VCaP (cell line): ENCODE results near the gene TMEM190.
"Not testable (repeated sequence)": the region's sequence is repeated elsewhere in the genome, so short reads cannot be mapped to it uniquely, and the experiment has no call there.

Experiments
- H3K27ac ChIP-seq: fragments of 450-650 bp; 2 replicates; pipeline ENCODE4 v1.5.1; 2017
- CTCF ChIP-seq: fragments of 450-650 bp; conservative IDR thresholded peaks from 2 replicates; pipeline ENCODE4 v1.5.1; 2017; ENCODE audit warnings: mild to moderate bottlenecking, moderate library complexity

The TMEM190 gene

GRCh38 chr19:55376241-55376933 lies at the start of gene TMEM190:
TMEM190 (plus strand) TSS chr19:55376826; CDS start chr19:55376854, 28 bp downstream.
- no peak within 1 kb of the TSS for H3K27ac ChIP-seq
- TF ChIP-seq CTCF: no peak

- H3K27ac ChIP-seq: not testable (repeated sequence)
These were observed 47.8 kb upstream of the TMEM190 start for GRCh38 chr19:55328774-55329318.

GRCh38 chr19:55329791-55330190 lies 46.8 kb upstream of the TMEM190 start:
- H3K27ac ChIP-seq: not testable (repeated sequence)

GRCh38 chr19:55333870-55334269 lies 42.8 kb upstream of the TMEM190 start:
- H3K27ac ChIP-seq: no peak overlapping the region
- TF ChIP-seq CTCF: no peak

GRCh38 chr19:55336101-55336500 lies 40.5 kb upstream of the TMEM190 start:
- H3K27ac ChIP-seq: no peak overlapping the region
- TF ChIP-seq CTCF: no peak

GRCh38 chr19:55339105-55339888 lies 37.3 kb upstream of the TMEM190 start, which contains the start of gene KMT5C:
KMT5C (plus strand) TSS chr19:55339876; CDS start chr19:55341937, 2,061 bp downstream.
- TF ChIP-seq CTCF: peak; percentile 43; the same call in 1 of the 2 replicates
- H3K27ac ChIP-seq: peak within 1 kb of the TSS; percentile 94

GRCh38 chr19:55339889-55340783 lies 36.5 kb upstream of the TMEM190 start:
- no peak for TF ChIP-seq CTCF
- H3K27ac ChIP-seq: peak overlapping the region; percentile 94

- no peak; the same call in 1 of the 2 replicates for TF ChIP-seq CTCF
- H3K27ac ChIP-seq: peak overlapping the region; percentile 94
These were observed 35.9 kb upstream of the TMEM190 start for GRCh38 chr19:55340784-55341147.
